Liver (tissue), 9 donors: Measurements from ENCODE around the gene SCNN1B. TPM values are rescaled to one million over a fixed set of nuclear protein-coding genes. Genes with fewer than 3 reads are reported as not detected.

Source experiments
- DNase-seq: peaks from one replicate; pipeline ENCODE4 v3.0.0-alpha.2; 2017; ENCODE audit warnings: low spot score
- H3K27ac ChIP-seq, 2 donors: one replicate each; pipeline ENCODE4 v1.7.0; 2013; ENCODE audit warnings: inconsistent platforms in 2 of 2, low read length in 2 of 2, control low read depth in 1 of 2, low read depth in 1 of 2, mild to moderate bottlenecking in 1 of 2
- H3K27me3 ChIP-seq, 4 donors: one replicate each; pipeline versions ENCODE4 v1.6.1 to v1.7.0; 2013; ENCODE audit warnings: low read length in 3 of 4, inconsistent platforms in 1 of 4, mild to moderate bottlenecking in 1 of 4, moderate library complexity in 1 of 4; ENCODE audit not compliant: control insufficient read depth in 4 of 4, insufficient read depth in 4 of 4
- H3K36me3 ChIP-seq, 4 donors: one replicate each; pipeline versions ENCODE4 v1.6.1 to v1.7.0; 2013; ENCODE audit warnings: low read length in 3 of 4, mild to moderate bottlenecking in 3 of 4, low read depth in 1 of 4, moderate library complexity in 1 of 4; ENCODE audit not compliant: control insufficient read depth in 4 of 4, insufficient read depth in 3 of 4
- H3K4me1 ChIP-seq, 4 donors: one replicate each; pipeline versions ENCODE4 v1.6.1 to v1.7.0; 2013; ENCODE audit warnings: low read length in 3 of 4, mild to moderate bottlenecking in 3 of 4, moderate library complexity in 1 of 4; ENCODE audit not compliant: control insufficient read depth in 4 of 4, insufficient read depth in 4 of 4
- H3K4me3 ChIP-seq, 3 donors: one replicate each; pipeline versions ENCODE4 v1.6.1 to v1.7.0; 2013; ENCODE audit warnings: low read length in 3 of 3, control low read depth in 1 of 3, low read depth in 1 of 3, mild to moderate bottlenecking in 1 of 3
- H3K9ac ChIP-seq, 2 donors: one replicate each; pipeline ENCODE4 v1.7.0; 2013; ENCODE audit warnings: low read length in 2 of 2, mild to moderate bottlenecking in 2 of 2, moderate library complexity in 2 of 2, control low read depth in 1 of 2, low read depth in 1 of 2
- H3K9me3 ChIP-seq, 4 donors: one replicate each; pipeline versions ENCODE4 v1.6.1 to v1.7.0; 2013; ENCODE audit warnings: low read length in 3 of 4; ENCODE audit not compliant: control insufficient read depth in 4 of 4
- CTCF ChIP-seq: fragments of 150-350 bp; IDR thresholded peaks from 2 replicates; pipeline ENCODE4 v1.5.1; 2017; ENCODE audit warnings: improper control_type of control experiment, low read depth, low read length; ENCODE audit not compliant: missing input control
- EGR1 ChIP-seq, 2 donors: IDR thresholded peaks; 2 replicates each; pipeline ENCODE4 v1.6.1; 2016 to 2018; ENCODE audit warnings: antibody characterized with exemption in 2 of 2, low read depth in 2 of 2
- FOXA1 ChIP-seq: IDR thresholded peaks from 2 replicates; pipeline ENCODE4 v1.6.1; 2016; ENCODE audit warnings: antibody characterized with exemption
- FOXA2 ChIP-seq: IDR thresholded peaks from 2 replicates; pipeline ENCODE4 v1.6.1; 2016; ENCODE audit warnings: antibody characterized with exemption
- GABPA ChIP-seq, 2 donors: IDR thresholded peaks in 1 of 2; conservative IDR thresholded peaks in 1 of 2; 2 replicates each; pipeline ENCODE4 v1.6.1; 2016; ENCODE audit warnings: antibody characterized with exemption in 2 of 2, mild to moderate bottlenecking in 1 of 2, moderate library complexity in 1 of 2
- HNF4A ChIP-seq, 2 donors: conservative IDR thresholded peaks; 2 replicates each; pipeline ENCODE4 v1.6.1; 2016; ENCODE audit warnings: antibody characterized with exemption in 2 of 2, mild to moderate bottlenecking in 2 of 2
- JUND ChIP-seq, 2 donors: IDR thresholded peaks; 2 replicates each; pipeline ENCODE4 v1.6.1; 2016; ENCODE audit warnings: antibody characterized with exemption in 2 of 2
- MAX ChIP-seq: IDR thresholded peaks from 2 replicates; pipeline ENCODE4 v1.6.1; 2016; ENCODE audit warnings: antibody characterized with exemption
- NR2F2 ChIP-seq: IDR thresholded peaks from 2 replicates; pipeline ENCODE4 v1.6.1; 2016; ENCODE audit warnings: antibody characterized with exemption
- RAD21 ChIP-seq, 2 donors: IDR thresholded peaks; 2 replicates each; pipeline ENCODE4 v1.6.1; 2016; ENCODE audit warnings: antibody characterized with exemption in 2 of 2, mild to moderate bottlenecking in 2 of 2
- RXRA ChIP-seq, 2 donors: IDR thresholded peaks; 2 replicates each; pipeline ENCODE4 v1.6.1; 2017 to 2018; ENCODE audit warnings: antibody characterized with exemption in 2 of 2, mild to moderate bottlenecking in 1 of 2
- YY1 ChIP-seq: IDR thresholded peaks from 2 replicates; pipeline ENCODE4 v1.6.1; 2016; ENCODE audit warnings: antibody characterized with exemption, mild to moderate bottlenecking
- WGBS: extraction: QIAGEN DNeasy Blood & Tissue Kit; methylation state at CpG from one replicate; pipeline ENCODE4 v1.1.7; 2013; 5-methylcytosine and 5-hydroxymethylcytosine counted together
- polyA plus RNA-seq, 2 donors: library from polyadenylated mRNA; stranded (reverse) in 1 of 2; unstranded in 1 of 2; fragments of 200-250 nt in 1 of 2; fragments of >200 nt in 1 of 2; fragmentation: Nextera tagmentation in 1 of 2; extraction: Ambion mirVana in 1 of 2; gene quantifications; one replicate each; pipeline versions ENCODE4 v1.2.1 to v1.2.3, GENCODE V29; 2013 to 2015
- total RNA-seq, 2 donors: library from RNA; depleted of rRNA; stranded (reverse); fragments of >200 nt; gene quantifications; one replicate each; pipeline ENCODE4 v1.2.3, GENCODE V29; 2014
- TF ChIP-seq, protein P1 (sequence below): IDR thresholded peaks from 2 replicates; pipeline ENCODE4 v1.6.1; 2016; ENCODE audit warnings: antibody characterized with exemption
- TF ChIP-seq, protein P2 (sequence below): IDR thresholded peaks from 2 replicates; pipeline ENCODE4 v1.6.1; 2016; ENCODE audit warnings: antibody characterized with exemption, mild to moderate bottlenecking
- TF ChIP-seq, protein P3 (sequence below): IDR thresholded peaks from 2 replicates; pipeline ENCODE4 v1.6.1; 2016; ENCODE audit warnings: antibody characterized with exemption
- donor health status: healthy.
- donor health status: healthy.
- donor health status: healthy.
- donor health status: healthy.
- donor health status: healthy.

The SCNN1B gene
- total and polyA plus RNA-seq, 4 donors, result 0.08 to 0.17 (median 0.14) TPM; not detected in 1

DNA sequence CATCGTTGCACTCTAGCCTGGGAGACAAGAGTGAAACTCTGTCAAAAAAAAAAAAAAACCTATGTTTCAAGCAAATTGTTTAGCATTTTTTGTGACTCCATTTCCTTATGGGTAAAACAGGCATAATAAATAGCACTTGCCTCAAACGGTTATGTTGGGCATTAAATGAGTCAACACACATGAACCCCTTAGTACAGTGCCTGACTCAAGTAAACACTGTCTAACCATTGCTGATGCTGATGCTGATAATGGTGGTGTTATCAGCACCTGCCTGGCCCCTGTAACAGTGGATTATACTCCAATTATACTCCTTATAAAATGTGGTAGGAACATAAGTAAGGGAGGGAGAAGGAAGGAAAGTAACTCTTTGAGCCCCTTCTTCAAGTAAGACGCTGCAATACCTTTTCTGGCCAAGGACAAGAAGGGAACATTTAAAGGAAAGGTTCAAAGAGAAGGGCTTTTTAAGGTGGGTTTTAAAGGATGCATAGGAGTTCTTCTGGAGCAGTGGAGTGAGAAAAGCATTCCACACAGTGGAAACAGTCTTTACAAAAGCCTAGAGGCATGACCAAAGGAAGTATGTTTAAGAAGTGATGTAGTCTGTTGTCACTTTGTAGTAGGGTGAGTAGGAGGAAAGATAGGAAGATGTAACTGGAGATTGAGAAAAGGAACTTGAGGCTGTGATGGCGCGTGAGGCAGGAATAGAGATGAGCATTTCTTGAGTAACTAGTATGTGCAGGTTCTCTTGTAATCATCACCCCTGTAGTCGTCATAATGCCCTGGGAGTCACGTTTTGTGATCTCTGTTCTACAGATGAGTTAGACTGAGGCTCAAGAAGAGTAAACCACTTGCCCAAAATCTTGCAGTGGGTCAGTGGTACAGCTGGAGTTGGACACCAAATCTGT lies 4.3 kb downstream of the SCNN1B start:
- H3K9ac ChIP-seq, result no peak overlapping the region
- H3K27me3 ChIP-seq, result peaks cover 0 to 13% (median 6%) of the 10 kb centered on the region in 4 donors
- H3K36me3 ChIP-seq, result no peaks in the 10 kb centered on the region
- H3K27ac ChIP-seq, result no peak overlapping the region
- DNase-seq, result no peak
- WGBS, result 75% methylated on average over 7 of the region's 7 CpGs
- H3K4me1 ChIP-seq, result no peaks in the 10 kb centered on the region
- H3K4me3 ChIP-seq, result no peak overlapping the region
- peaks cover 0 to 5% (median 0%) of the 10 kb centered on the region in 4 donors for H3K9me3 ChIP-seq
- TF ChIP-seq NR2F2, result no peak
- TF ChIP-seq RAD21 (IDR thresholded peaks at IDR 0.05), result no peak

- H3K4me3 ChIP-seq, result no peak overlapping the region
- TF ChIP-seq HNF4A (conservative IDR thresholded peaks at IDR 0.05) (no peak), GABPA (IDR thresholded peaks at IDR 0.05 in 1 of 2, conservative IDR thresholded peaks at IDR 0.05 in 1 of 2) (no peak), CTCF (no peak), RXRA (IDR thresholded peaks at IDR 0.05) (no peak), NR2F2 (no peak), FOXA2 (no peak), JUND (IDR thresholded peaks at IDR 0.05) (no peak), MAX (no peak), EGR1 (IDR thresholded peaks at IDR 0.05; ENCODE audit: low read depth in 2 of 2) (no peak), FOXA1 (no peak), YY1 (no peak)
- TF ChIP-seq, protein P1, sequence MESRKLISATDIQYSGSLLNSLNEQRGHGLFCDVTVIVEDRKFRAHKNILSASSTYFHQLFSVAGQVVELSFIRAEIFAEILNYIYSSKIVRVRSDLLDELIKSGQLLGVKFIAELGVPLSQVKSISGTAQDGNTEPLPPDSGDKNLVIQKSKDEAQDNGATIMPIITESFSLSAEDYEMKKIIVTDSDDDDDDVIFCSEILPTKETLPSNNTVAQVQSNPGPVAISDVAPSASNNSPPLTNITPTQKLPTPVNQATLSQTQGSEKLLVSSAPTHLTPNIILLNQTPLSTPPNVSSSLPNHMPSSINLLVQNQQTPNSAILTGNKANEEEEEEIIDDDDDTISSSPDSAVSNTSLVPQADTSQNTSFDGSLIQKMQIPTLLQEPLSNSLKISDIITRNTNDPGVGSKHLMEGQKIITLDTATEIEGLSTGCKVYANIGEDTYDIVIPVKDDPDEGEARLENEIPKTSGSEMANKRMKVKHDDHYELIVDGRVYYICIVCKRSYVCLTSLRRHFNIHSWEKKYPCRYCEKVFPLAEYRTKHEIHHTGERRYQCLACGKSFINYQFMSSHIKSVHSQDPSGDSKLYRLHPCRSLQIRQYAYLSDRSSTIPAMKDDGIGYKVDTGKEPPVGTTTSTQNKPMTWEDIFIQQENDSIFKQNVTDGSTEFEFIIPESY, result no peak
- TF ChIP-seq, protein P2, sequence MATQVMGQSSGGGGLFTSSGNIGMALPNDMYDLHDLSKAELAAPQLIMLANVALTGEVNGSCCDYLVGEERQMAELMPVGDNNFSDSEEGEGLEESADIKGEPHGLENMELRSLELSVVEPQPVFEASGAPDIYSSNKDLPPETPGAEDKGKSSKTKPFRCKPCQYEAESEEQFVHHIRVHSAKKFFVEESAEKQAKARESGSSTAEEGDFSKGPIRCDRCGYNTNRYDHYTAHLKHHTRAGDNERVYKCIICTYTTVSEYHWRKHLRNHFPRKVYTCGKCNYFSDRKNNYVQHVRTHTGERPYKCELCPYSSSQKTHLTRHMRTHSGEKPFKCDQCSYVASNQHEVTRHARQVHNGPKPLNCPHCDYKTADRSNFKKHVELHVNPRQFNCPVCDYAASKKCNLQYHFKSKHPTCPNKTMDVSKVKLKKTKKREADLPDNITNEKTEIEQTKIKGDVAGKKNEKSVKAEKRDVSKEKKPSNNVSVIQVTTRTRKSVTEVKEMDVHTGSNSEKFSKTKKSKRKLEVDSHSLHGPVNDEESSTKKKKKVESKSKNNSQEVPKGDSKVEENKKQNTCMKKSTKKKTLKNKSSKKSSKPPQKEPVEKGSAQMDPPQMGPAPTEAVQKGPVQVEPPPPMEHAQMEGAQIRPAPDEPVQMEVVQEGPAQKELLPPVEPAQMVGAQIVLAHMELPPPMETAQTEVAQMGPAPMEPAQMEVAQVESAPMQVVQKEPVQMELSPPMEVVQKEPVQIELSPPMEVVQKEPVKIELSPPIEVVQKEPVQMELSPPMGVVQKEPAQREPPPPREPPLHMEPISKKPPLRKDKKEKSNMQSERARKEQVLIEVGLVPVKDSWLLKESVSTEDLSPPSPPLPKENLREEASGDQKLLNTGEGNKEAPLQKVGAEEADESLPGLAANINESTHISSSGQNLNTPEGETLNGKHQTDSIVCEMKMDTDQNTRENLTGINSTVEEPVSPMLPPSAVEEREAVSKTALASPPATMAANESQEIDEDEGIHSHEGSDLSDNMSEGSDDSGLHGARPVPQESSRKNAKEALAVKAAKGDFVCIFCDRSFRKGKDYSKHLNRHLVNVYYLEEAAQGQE, result no peak
- TF ChIP-seq, protein P3, sequence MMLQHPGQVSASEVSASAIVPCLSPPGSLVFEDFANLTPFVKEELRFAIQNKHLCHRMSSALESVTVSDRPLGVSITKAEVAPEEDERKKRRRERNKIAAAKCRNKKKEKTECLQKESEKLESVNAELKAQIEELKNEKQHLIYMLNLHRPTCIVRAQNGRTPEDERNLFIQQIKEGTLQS, result no peak
- peaks cover 0 to 5% (median 0%) of the 10 kb centered on the region in 4 donors for H3K9me3 ChIP-seq
- H3K9ac ChIP-seq, result no peak overlapping the region
- H3K36me3 ChIP-seq, result no peaks in the 10 kb centered on the region
- no peak for DNase-seq
- no peak overlapping the region for H3K27ac ChIP-seq
- H3K4me1 ChIP-seq, result no peaks in the 10 kb centered on the region
- H3K27me3 ChIP-seq, result no peaks in the 10 kb centered on the region
Observed at GRCh38 chr16:23310217-23310616, 8.1 kb downstream of the SCNN1B start.
